Stimulated activated CD4-positive, alpha-beta T cell treated with anti-CD3 and anti-CD28 coated beads, TNF-alpha, amount 100 ng/mL, for 24 hours (primary cell): ENCODE data around the gene INAFM1.

Experiments used
- DNase-seq, 3 experiments: peaks; one replicate each; pipeline ENCODE4 v3.0.0-alpha.2; 2020; ENCODE audit warnings: low read depth in 3 of 3

The INAFM1 gene

DNA sequence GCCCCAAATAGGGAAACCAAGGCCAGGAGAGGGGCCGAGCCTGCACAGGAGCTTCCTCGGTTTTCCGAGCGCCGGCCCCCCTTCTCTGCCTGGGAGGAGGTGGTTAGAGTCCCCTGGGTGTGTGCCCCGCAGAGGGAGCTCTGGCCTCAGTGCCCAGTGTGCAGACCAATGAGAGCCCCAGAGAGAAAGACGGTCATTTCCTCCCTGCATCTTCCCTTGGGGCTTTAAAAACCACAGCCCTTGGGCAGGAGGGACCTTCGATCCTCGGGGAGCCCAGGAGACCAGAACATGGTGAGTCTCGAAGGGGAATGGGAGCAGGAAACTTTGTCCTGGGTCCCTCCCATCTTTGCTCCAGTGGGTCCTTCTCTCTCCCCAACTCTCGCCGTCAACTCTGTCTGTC lies 34.9 kb downstream of the INAFM1 start, which contains the start of gene C5AR1:
C5AR1 (plus strand) TSS at position 254 of the 400 bp plus-strand sequence; CDS start at position 289, 35 bp downstream.
- DNase-seq: no peak

DNA sequence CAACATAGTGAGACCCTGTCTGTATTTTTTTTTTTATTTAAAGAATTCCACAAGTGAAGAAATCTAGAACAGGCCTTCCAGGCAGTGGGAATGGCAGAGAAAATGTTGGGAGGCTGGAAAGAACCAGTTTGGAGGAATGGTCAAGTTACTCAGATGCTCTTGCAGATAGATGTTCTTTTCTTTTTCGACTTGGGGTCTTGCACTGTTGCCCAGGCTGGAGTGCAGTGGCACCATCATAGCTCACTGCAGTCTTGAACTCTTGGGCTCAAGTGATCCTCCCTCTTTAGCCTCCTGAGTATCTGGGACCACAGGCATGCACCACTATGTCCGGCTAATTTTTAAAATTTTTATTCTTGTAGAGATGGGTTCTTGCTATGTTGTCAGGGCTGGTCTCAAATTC lies 35.6 kb downstream of the INAFM1 start:
- no peak for DNase-seq

DNA sequence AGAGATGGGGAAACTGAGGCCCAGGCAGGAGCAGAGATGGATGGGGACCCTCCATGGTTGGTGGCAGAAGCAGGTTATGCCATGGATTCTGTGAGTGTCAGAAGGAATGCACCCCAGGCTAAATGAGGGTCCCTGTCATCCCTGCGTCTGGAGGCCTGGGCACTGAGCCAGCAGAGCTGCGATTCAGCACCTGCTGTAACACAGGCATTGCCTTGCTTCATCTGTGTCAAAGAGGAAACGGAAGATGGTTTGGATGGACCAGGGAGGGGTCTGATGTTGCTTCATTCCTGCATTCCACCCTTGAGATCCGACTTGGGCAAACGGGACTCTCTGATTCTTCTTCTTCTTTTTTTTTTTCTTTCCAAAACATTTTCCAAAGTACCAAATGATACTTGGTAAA lies 36.1 kb downstream of the INAFM1 start:
- DNase-seq: no peak

DNA sequence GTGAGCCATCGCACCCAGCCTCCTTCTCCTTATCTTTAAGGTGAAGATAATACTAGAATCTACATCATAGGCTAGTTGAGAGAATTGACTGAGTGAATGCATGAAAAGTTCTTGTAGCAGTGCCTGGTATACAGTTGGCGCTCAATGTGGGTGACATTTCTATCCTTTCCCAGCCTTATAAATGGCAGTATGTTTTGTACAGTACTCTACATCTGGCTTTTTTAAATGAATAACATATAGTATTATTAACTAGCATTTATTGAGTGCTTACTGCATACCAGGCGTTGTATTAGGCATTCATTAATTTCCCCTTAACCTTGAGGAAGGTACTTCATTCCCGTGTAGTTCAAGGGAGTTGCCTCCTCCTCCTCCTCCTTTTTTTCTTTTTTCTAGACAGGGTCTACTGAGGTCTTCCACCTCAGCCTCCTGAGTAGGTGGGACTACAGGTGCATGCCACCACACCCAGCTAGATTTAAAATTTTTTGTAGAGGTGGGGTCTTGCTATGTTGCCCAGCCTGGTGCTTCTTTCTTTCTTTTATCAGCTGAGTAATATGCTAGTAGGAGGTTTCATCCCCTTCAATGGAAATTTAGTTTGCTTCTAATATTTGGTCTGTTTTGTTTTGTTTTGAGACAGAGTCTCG lies 37.8 kb downstream of the INAFM1 start:
- DNase-seq: no peak

DNA sequence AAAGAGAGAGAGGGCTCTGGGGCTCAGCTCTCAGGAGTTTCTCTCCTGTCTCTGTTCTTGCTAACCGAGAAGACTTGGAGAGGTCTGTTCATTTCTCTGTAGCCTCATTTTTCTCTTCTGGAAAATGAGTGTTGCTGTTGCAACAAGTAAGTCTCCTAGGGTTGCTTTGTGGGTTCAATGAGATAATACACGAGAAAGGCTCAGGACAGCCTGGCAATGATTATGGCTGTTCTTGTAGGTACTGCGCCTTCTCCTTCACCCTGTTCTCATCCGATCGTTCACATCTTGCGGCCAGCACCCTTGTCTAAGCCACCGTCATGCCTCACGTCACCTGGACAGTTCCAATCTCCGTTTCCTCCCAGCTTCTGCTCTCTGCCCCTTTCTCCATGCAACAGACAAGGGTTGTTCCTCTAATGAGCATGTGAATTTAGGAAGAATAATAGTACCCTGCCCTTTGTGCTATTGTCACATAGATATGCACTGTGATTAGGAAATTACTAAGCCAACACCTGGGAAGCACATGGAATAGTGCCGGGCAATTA lies 39.1 kb downstream of the INAFM1 start:
- DNase-seq: no peak

DNA sequence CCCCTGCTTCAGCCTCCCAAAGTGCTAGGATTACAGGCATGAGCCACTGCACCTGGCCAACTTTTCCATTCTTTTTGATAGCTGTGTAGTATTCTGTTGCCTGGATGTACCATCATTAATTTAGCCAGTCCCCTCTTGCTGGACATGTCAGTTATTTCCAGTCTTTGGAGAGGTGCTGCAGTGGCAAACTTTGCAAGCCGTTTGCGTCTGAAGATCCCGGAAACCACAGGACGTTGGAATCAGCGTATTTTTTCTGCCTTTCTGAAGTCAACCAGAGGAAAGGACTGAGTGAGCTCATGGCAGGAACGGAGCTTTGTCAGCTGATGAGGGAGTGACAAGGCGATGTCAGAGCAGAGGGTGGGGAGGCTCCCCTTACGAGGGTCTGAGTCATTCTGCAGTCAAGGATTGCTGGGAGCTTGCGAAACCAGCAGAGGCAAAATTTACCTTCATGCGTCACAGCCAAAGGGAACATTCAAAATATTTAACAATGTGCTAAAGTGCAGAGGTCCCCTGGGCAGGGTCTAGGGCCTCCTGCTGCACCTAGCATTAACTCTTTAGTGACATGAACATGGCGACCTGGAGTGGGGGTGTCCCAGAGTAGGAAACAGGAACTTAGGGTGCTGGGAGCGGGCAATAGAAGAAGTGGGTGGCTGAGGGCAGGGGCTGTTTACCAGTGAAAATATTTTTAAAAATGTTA lies 40.6 kb downstream of the INAFM1 start:
- peak in 2 of 3 experiments; percentile 8 to 27 for DNase-seq

DNA sequence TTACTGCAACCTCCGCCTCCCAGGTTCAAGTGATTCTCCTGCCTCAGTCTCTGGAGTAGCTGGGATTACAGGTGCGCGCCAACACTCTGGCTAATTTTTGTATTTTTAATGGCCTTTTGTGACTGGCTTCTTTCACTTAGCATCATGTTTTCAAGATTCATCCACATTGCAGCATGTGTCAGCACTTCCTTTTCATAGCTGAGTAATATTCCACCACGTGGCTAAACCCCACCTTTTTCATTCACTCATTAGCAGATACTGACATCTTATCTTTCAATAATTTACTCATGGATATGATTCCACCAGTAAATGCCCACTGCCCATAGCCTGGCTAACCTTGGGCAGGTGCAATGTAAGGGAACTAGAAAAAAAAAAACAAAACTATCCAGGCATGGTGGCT lies 41.8 kb downstream of the INAFM1 start:
- no peak for DNase-seq

DNA sequence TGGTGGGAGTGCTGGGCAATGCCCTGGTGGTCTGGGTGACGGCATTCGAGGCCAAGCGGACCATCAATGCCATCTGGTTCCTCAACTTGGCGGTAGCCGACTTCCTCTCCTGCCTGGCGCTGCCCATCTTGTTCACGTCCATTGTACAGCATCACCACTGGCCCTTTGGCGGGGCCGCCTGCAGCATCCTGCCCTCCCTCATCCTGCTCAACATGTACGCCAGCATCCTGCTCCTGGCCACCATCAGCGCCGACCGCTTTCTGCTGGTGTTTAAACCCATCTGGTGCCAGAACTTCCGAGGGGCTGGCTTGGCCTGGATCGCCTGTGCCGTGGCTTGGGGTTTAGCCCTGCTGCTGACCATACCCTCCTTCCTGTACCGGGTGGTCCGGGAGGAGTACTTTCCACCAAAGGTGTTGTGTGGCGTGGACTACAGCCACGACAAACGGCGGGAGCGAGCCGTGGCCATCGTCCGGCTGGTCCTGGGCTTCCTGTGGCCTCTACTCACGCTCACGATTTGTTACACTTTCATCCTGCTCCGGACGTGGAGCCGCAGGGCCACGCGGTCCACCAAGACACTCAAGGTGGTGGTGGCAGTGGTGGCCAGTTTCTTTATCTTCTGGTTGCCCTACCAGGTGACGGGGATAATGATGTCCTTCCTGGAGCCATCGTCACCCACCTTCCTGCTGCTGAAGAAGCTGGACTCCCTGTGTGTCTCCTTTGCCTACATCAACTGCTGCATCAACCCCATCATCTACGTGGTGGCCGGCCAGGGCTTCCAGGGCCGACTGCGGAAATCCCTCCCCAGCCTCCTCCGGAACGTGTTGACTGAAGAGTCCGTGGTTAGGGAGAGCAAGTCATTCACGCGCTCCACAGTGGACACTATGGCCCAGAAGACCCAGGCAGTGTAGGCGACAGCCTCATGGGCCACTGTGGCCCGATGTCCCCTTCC lies 45.5 kb downstream of the INAFM1 start:
- no peak for DNase-seq

DNA sequence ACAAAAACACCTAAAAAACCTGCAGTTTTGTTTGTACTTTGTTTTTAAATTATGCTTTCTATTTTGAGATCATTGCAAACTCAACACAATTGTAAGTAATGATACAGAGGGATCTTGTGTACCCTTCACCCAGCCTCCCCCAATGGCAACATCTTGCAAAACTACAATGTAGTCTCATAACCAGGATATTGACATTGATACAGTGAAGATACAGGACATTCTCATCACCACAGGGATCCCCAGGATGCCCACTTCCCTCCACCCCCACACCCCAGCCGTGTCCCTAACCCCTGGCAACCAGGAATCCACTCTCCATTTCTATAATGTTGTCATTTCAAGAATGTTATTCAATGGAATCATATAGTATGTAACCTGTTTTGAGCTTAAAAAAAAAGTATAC lies 46.9 kb downstream of the INAFM1 start:
- DNase-seq: no peak

DNA sequence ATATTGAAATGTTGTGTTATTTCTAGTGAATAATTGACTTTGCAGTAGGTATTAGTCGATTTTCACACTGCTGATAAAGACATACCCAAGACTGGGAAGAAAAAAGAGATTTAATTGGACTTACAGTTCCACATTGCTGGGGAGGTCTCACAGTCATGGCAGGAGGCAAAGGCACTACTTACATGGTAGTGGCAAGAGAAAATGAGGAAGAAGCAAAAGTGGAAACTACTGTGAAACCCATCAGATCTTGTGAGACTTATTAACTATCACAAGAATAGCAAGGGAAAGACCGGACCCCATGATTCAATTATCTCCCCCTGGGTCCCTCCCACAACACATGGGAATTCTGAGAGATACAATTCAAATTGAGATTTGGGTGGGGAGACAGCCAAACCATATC lies 47.4 kb downstream of the INAFM1 start:
- no peak for DNase-seq

DNA sequence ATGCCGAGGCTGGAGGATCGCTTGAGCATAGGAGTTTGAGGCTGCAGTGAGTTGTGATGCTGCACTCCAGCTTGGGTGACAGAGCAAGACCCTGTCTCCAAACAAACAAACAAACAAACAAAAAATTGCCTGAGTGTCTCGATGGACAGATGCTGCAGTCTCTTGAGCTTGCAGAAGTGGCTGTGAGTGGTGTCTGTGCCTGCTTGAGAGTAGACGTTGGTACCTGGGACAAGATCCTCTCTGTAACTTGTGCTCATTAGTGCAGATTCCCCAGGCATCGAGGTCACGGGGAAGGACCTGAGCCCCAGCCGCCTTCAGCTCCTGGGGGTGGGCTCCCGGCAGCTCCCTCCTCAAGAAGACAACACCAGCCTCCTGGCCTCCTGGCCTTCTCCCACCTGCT lies 48.7 kb downstream of the INAFM1 start:
- no peak for DNase-seq

DNA sequence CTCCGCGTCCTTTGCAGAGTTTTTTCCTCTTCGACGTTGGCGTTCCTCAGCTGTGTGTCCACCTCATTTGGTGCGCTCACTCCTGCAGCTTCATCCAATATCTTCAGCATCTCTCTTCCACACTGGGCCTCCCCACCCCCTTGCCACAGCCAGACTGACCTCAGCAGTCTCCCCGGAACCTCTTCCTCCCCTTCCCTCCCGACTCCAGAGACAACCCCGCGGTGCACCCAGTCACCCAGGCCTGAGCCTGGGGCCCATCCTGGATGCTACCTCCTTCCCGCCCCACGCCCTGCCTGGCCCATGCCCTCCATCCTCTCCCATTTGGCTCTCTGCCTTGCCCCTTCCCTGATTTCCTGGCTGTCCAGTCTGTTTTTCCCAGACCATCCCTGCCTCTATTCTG lies 49.2 kb downstream of the INAFM1 start:
- no peak for DNase-seq

DNA sequence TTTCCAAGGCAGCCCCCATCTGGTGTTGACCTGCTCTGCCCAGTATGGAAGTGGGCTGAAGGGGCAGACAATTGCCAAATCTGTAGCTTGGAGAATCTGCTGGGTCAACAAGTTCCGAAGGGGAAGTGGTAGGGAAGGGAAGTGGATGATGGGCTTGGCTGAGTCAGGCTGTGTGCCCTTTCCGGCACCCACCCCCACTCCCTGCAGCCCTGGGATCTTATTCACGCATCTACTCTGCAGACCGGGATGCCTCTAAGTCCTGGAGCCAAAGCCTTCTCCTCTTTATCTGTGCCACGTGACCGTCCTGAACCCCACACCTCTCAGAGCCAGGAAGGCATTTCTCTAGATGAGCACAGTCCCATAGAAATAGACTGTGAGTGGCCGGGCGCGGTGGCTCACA lies 49.8 kb downstream of the INAFM1 start:
- DNase-seq: no peak
